GM23248 (cell line): Measurements from ENCODE around the gene LOXL4. TPM values are rescaled to one million over a fixed set of nuclear protein-coding genes. Genes with fewer than 3 reads are reported as not detected.

Experiments used
- DNase-seq: peaks from one replicate; pipeline ENCODE4 v3.0.0-alpha.2; 2015
- H2AFZ ChIP-seq: fragments of 200-600 bp; sonication (generic); 2 replicates; pipeline ENCODE4 v1.6.1; 2016; ENCODE audit warnings: antibody characterized with exemption
- H3F3A ChIP-seq: fragments of 200-600 bp; sonication (generic); 2 replicates; pipeline ENCODE4 v1.6.1; 2016; ENCODE audit warnings: mild to moderate bottlenecking, antibody characterized with exemption, mixed run types; ENCODE audit not compliant: insufficient read depth
- H3K27ac ChIP-seq: fragments of 200-600 bp; sonication (generic); 2 replicates; pipeline ENCODE4 v1.5.1; 2016; ENCODE audit warnings: mild to moderate bottlenecking
- H3K27me3 ChIP-seq: fragments of 200-600 bp; sonication (generic); replicated peaks from 2 replicates; pipeline ENCODE4 v1.6.1; 2016; ENCODE audit warnings: mild to moderate bottlenecking; ENCODE audit not compliant: insufficient read depth
- H3K36me3 ChIP-seq: fragments of 200-600 bp; sonication (generic); 2 replicates; pipeline ENCODE4 v1.6.1; 2016; ENCODE audit warnings: low read depth, mild to moderate bottlenecking
- H3K4me1 ChIP-seq: fragments of 200-600 bp; sonication (generic); 2 replicates; pipeline ENCODE4 v1.6.1; 2016; ENCODE audit warnings: mild to moderate bottlenecking; ENCODE audit not compliant: insufficient read depth
- H3K4me2 ChIP-seq: fragments of 200-600 bp; sonication (generic); one replicate; pipeline ENCODE4 v1.6.1; 2016; ENCODE audit warnings: mild to moderate bottlenecking; ENCODE audit not compliant: unreplicated experiment
- H3K4me3 ChIP-seq: fragments of 200-600 bp; sonication (generic); 2 replicates; pipeline ENCODE4 v1.5.1; 2016; ENCODE audit warnings: mild to moderate bottlenecking
- H3K79me2 ChIP-seq: fragments of 200-600 bp; sonication (generic); 2 replicates; pipeline ENCODE4 v1.6.1; 2016; ENCODE audit warnings: mild to moderate bottlenecking; ENCODE audit not compliant: insufficient read depth
- H3K9ac ChIP-seq: fragments of 200-600 bp; sonication (generic); 2 replicates; pipeline ENCODE4 v1.6.1; 2016; ENCODE audit warnings: mild to moderate bottlenecking
- H3K9me2 ChIP-seq: fragments of 200-600 bp; sonication (generic); 2 replicates; pipeline ENCODE4 v1.6.1; 2016; ENCODE audit warnings: mixed run types, mild to moderate bottlenecking, moderate library complexity; ENCODE audit not compliant: insufficient read depth
- H3K9me3 ChIP-seq: fragments of 200-600 bp; sonication (generic); one replicate; pipeline ENCODE4 v1.6.1; 2017; ENCODE audit warnings: low read depth
- H4K20me1 ChIP-seq: fragments of 200-600 bp; sonication (generic); 2 replicates; pipeline ENCODE4 v1.6.0; 2016; ENCODE audit not compliant: insufficient read depth
- EZH2 ChIP-seq: fragments of 200-600 bp; sonication (generic); IDR thresholded peaks from 2 replicates; pipeline ENCODE4 v1.6.1; 2018; ENCODE audit warnings: antibody characterized with exemption, mild to moderate bottlenecking; ENCODE audit not compliant: insufficient read depth, poor library complexity, severe bottlenecking
- EZH2phosphoT487 ChIP-seq: fragments of 200-600 bp; sonication (generic); IDR thresholded peaks from 2 replicates; pipeline ENCODE4 v1.6.1; 2018; ENCODE audit warnings: antibody characterized with exemption, moderate library complexity, mild to moderate bottlenecking, low read depth; ENCODE audit not compliant: insufficient read depth
- WGBS, 2 experiments: methylation state at CpG; one replicate each; pipeline ENCODE4 v1.1.6; 2015 to 2017; ENCODE audit warnings: low lambda C conversion rate in 2 of 2, low coverage in 1 of 2; ENCODE audit errors: missing lambda C conversion rate in 2 of 2; 5-methylcytosine and 5-hydroxymethylcytosine counted together
- in situ Hi-C: fragments of 300-500 bp; cut with MboI; formaldehyde crosslinking; loops from 2 replicates; pipeline ENCODE4 v1.15.0; 2020
- polyA plus RNA-seq: library from polyadenylated mRNA; unstranded; fragments of >200 nt; fragmentation: Nextera tagmentation; extraction: Ambion mirVana; gene quantifications from 2 replicates; pipeline ENCODE4 v1.2.1, GENCODE V29; 2016
- total RNA-seq: library from RNA; depleted of rRNA; stranded (reverse); fragments of >200 nt; shearing (Covaris generic); gene quantifications from 2 replicates; pipeline ENCODE4 v1.2.3, GENCODE V29; 2014

The LOXL4 gene
- total and polyA plus RNA-seq, 2 experiments from 2014 or later, result 319 to 496 TPM

GRCh38 chr10:98217801-98218200, 50.2 kb downstream of the LOXL4 start:
- H3K4me2 ChIP-seq, result no peak overlapping the region
- in situ Hi-C loops, result no loop called here
- no peaks in the 10 kb centered on the region for H3K36me3 ChIP-seq
- no peaks in the 10 kb centered on the region for H3K9me2 ChIP-seq
- H3K27me3 ChIP-seq, result no peaks in the 10 kb centered on the region
- no peak overlapping the region for H3K27ac ChIP-seq
- no peaks in the 10 kb centered on the region for H3K4me1 ChIP-seq
- H4K20me1 ChIP-seq, result peaks cover 13% of the 10 kb centered on the region; the same call in 1 of the 2 replicates
- no peak for TF ChIP-seq EZH2phosphoT487
- TF ChIP-seq EZH2, result no peak
- no peak overlapping the region for H3K9ac ChIP-seq
- no peak for DNase-seq
- H3K4me3 ChIP-seq, result no peak overlapping the region
- WGBS, 2 experiments, result 100% methylated on average over 1 of the region's 1 CpG
- H3K9me3 ChIP-seq, result no peaks in the 10 kb centered on the region
- no peak overlapping the region for H2AFZ ChIP-seq
- H3K79me2 ChIP-seq, result peaks cover 77% of the 10 kb centered on the region
- peaks cover 5% of the 10 kb centered on the region; the same call in 1 of the 2 replicates for H3F3A ChIP-seq

GRCh38 chr10:98215373-98215772, 52.6 kb downstream of the LOXL4 start:
- Histone ChIP-seq H3K27ac (no peak overlapping the region), H3K9ac (no peak overlapping the region), H2AFZ (no peak overlapping the region), H3K4me3 (no peak overlapping the region), H3K79me2 (peaks cover 94% of the 10 kb centered on the region), H3K9me3 (no peaks in the 10 kb centered on the region), H3K4me1 (no peaks in the 10 kb centered on the region), H3K36me3 (peaks cover 5% of the 10 kb centered on the region), H4K20me1 (peaks cover 13% of the 10 kb centered on the region; the same call in 1 of the 2 replicates), H3F3A (peaks cover 5% of the 10 kb centered on the region; the same call in 1 of the 2 replicates), H3K9me2 (no peaks in the 10 kb centered on the region), H3K27me3 (no peaks in the 10 kb centered on the region), H3K4me2 (no peak overlapping the region)
- 96 to 97% methylated on average over 2 of the region's 2 CpGs for WGBS, 2 experiments
- no peak for DNase-seq
- in situ Hi-C loops, result no loop called here
- TF ChIP-seq EZH2, result no peak
- TF ChIP-seq EZH2phosphoT487, result no peak

- H3K4me3 ChIP-seq, result no peak overlapping the region
- H3K36me3 ChIP-seq, result peaks cover 20% of the 10 kb centered on the region
- DNase-seq, result no peak
- WGBS, 2 experiments, result 97 to 98% methylated on average over 1 of the region's 1 CpG
- no peak overlapping the region for H2AFZ ChIP-seq
- no peak overlapping the region for H3K4me2 ChIP-seq
- TF ChIP-seq EZH2phosphoT487 (no peak), EZH2 (no peak)
- H3K4me1 ChIP-seq, result no peaks in the 10 kb centered on the region
- H4K20me1 ChIP-seq, result 0 out of 2 replicates have a peak, but pooled peaks cover 8% of the 10 kb centered on the region
- H3F3A ChIP-seq, result peaks cover 5% of the 10 kb centered on the region; the same call in 1 of the 2 replicates
- H3K27me3 ChIP-seq, result no peaks in the 10 kb centered on the region
- no peak overlapping the region for H3K27ac ChIP-seq
- H3K9me2 ChIP-seq, result no peaks in the 10 kb centered on the region
- H3K79me2 ChIP-seq, result peaks cover 87% of the 10 kb centered on the region
- in situ Hi-C loops, result no loop called here
- H3K9ac ChIP-seq, result no peak overlapping the region
- H3K9me3 ChIP-seq, result no peaks in the 10 kb centered on the region
Observed at GRCh38 chr10:98213740-98214139, 54.3 kb downstream of the LOXL4 start.

GRCh38 chr10:98212196-98212595, 55.8 kb downstream of the LOXL4 start:
- no peaks in the 10 kb centered on the region for H3K27me3 ChIP-seq
- no peak overlapping the region for H3K4me2 ChIP-seq
- no peaks in the 10 kb centered on the region for H3K9me2 ChIP-seq
- H3K79me2 ChIP-seq, result peaks cover 72% of the 10 kb centered on the region
- peaks cover 28% of the 10 kb centered on the region for H3K36me3 ChIP-seq
- WGBS, 2 experiments, result 23 to 26% methylated on average over 1 of the region's 1 CpG
- no peaks in the 10 kb centered on the region for H3F3A ChIP-seq
- H2AFZ ChIP-seq, result no peak overlapping the region
- in situ Hi-C loops, result no loop called here
- H3K9ac ChIP-seq, result no peak overlapping the region
- no peak for DNase-seq
- no peaks in the 10 kb centered on the region for H4K20me1 ChIP-seq
- H3K27ac ChIP-seq, result no peak overlapping the region
- no peaks in the 10 kb centered on the region for H3K9me3 ChIP-seq
- TF ChIP-seq EZH2phosphoT487 (no peak), EZH2 (no peak)
- H3K4me1 ChIP-seq, result no peaks in the 10 kb centered on the region
- no peak overlapping the region for H3K4me3 ChIP-seq

- Histone ChIP-seq H3K4me1 (no peaks in the 10 kb centered on the region), H3K9ac (no peak overlapping the region), H3F3A (no peaks in the 10 kb centered on the region), H3K4me2 (no peak overlapping the region), H3K79me2 (peaks cover 62% of the 10 kb centered on the region), H3K27ac (no peak overlapping the region), H3K36me3 (peaks cover 28% of the 10 kb centered on the region), H3K27me3 (no peaks in the 10 kb centered on the region), H3K9me2 (no peaks in the 10 kb centered on the region), H4K20me1 (no peaks in the 10 kb centered on the region), H2AFZ (no peak overlapping the region), H3K9me3 (no peaks in the 10 kb centered on the region), H3K4me3 (no peak overlapping the region)
- 97 to 100% methylated on average over 4 of the region's 4 CpGs for WGBS, 2 experiments
- TF ChIP-seq EZH2 (no peak), EZH2phosphoT487 (no peak)
- DNase-seq, result no peak
- in situ Hi-C loops, result no loop called here
Observed at GRCh38 chr10:98209441-98209840, 58.6 kb downstream of the LOXL4 start.
